ENCODE results near the gene CYP3A5.
"Not testable (repeated sequence)": the region's sequence is repeated elsewhere in the genome, so short reads cannot be mapped to it uniquely, and the experiment has no call there.

CYP3A5 gene

GRCh38 chr7:99679400-99680191, at the start of gene CYP3A5:
Gene CYP3A5, minus strand, starts transcription at chr7:99679996. Its CDS starts 100 bp downstream, at chr7:99679896.
- no peak for DNase-seq (ENCODE audit: low spot score)
- no peak for TF ChIP-seq CTCF (IDR thresholded peaks at IDR 0.05; ENCODE audit: extremely low read depth, missing control alignments)

GRCh38 chr7:99728615-99729014, 48.8 kb upstream of the CYP3A5 start:
- DNase-seq (ENCODE audit: low spot score), result no peak
- no peak for TF ChIP-seq CTCF (IDR thresholded peaks at IDR 0.05; ENCODE audit: extremely low read depth, missing control alignments)

GRCh38 chr7:99723201-99723600, 43.4 kb upstream of the CYP3A5 start:
- not testable (repeated sequence) for DNase-seq (ENCODE audit: low spot score)

- no peak for DNase-seq (ENCODE audit: low spot score)
- TF ChIP-seq CTCF (IDR thresholded peaks at IDR 0.05; ENCODE audit: extremely low read depth, missing control alignments), result no peak
Observed at GRCh38 chr7:99720800-99721595, 41.2 kb upstream of the CYP3A5 start.

- TF ChIP-seq CTCF (IDR thresholded peaks at IDR 0.05; ENCODE audit: extremely low read depth, missing control alignments), result no peak
- no peak for DNase-seq (ENCODE audit: low spot score)
Observed at GRCh38 chr7:99719996-99720769, 40.4 kb upstream of the CYP3A5 start.

GRCh38 chr7:99713995-99714570, 34.3 kb upstream of the CYP3A5 start:
- no peak for DNase-seq (ENCODE audit: low spot score)
- TF ChIP-seq CTCF (IDR thresholded peaks at IDR 0.05; ENCODE audit: extremely low read depth, missing control alignments), result no peak

- no peak for TF ChIP-seq CTCF (IDR thresholded peaks at IDR 0.05; ENCODE audit: extremely low read depth, missing control alignments)
- no peak for DNase-seq (ENCODE audit: low spot score)
Observed at GRCh38 chr7:99709838-99710578, 30.2 kb upstream of the CYP3A5 start.
